ENCODE results near the gene NPC1.
A peak's percentile ranks its signal among the peaks of the same experiment; 100 is the strongest.

Gene NPC1

GRCh38 chr18:23545247-23545789, 41.0 kb downstream of the NPC1 start:
- DNase-seq, result no peak

GRCh38 chr18:23542461-23542860, 43.8 kb downstream of the NPC1 start:
- no peak for DNase-seq

- DNase-seq, result no peak
These were observed 44.8 kb downstream of the NPC1 start for GRCh38 chr18:23541349-23542093.

GRCh38 chr18:23540867-23541266, 45.4 kb downstream of the NPC1 start:
- peak in 1 of 2 experiments; percentile 15 for DNase-seq

GRCh38 chr18:23539911-23540525, 46.3 kb downstream of the NPC1 start:
- DNase-seq, result no peak

GRCh38 chr18:23539296-23539695, 47.0 kb downstream of the NPC1 start:
- DNase-seq, result no peak

- DNase-seq, result no peak
These were observed 47.4 kb downstream of the NPC1 start for GRCh38 chr18:23538870-23539269.

GRCh38 chr18:23538001-23538400, 48.3 kb downstream of the NPC1 start:
- no peak for DNase-seq

- no peak for DNase-seq
These were observed 49.0 kb downstream of the NPC1 start for GRCh38 chr18:23537274-23537673.

GRCh38 chr18:23536204-23536603, 50.1 kb downstream of the NPC1 start:
- DNase-seq, result no peak

- DNase-seq, result no peak
These were observed 52.0 kb downstream of the NPC1 start for GRCh38 chr18:23534276-23534675.

- no peak for DNase-seq
These were observed 53.5 kb downstream of the NPC1 start for GRCh38 chr18:23532848-23533247.

GRCh38 chr18:23531912-23532311, 54.4 kb downstream of the NPC1 start:
- DNase-seq, result no peak

GRCh38 chr18:23530195-23530594, 56.1 kb downstream of the NPC1 start:
- no peak for DNase-seq

GRCh38 chr18:23529604-23530003, 56.7 kb downstream of the NPC1 start:
- no peak for DNase-seq

- DNase-seq, result no peak
These were observed 57.5 kb downstream of the NPC1 start for GRCh38 chr18:23528580-23529472.

- no peak for DNase-seq
These were observed 59.7 kb downstream of the NPC1 start for GRCh38 chr18:23526501-23527063.

- no peak for DNase-seq
These were observed 62.0 kb downstream of the NPC1 start for GRCh38 chr18:23524213-23524707.

GRCh38 chr18:23523429-23524212, 62.7 kb downstream of the NPC1 start:
- DNase-seq, result no peak

GRCh38 chr18:23521907-23522306, 64.4 kb downstream of the NPC1 start:
- no peak for DNase-seq

- no peak for DNase-seq
These were observed 65.0 kb downstream of the NPC1 start for GRCh38 chr18:23521271-23521670.

- DNase-seq, result no peak
These were observed 66.6 kb downstream of the NPC1 start for GRCh38 chr18:23519734-23520133.

All from activated CD4-positive, alpha-beta T cell treated with anti-CD3 and anti-CD28 coated beads, Interleukin-2, amount 50 U/mL, for 48 hours (primary cell).